MM.1S (cell line): Measurements from ENCODE around the gene RELA.

Experiments
- DNase-seq: peaks from one replicate; pipeline ENCODE4 v3.0.0-alpha.2; 2015
- H2AFZ ChIP-seq: fragments of 300-600 bp; sonication (generic); 2 replicates; pipeline ENCODE4 v1.6.0; 2016; ENCODE audit warnings: antibody characterized with exemption, low read length
- H3F3A ChIP-seq: fragments of 300-600 bp; sonication (generic); 2 replicates; pipeline ENCODE4 v1.6.1; 2016; ENCODE audit warnings: mild to moderate bottlenecking, antibody characterized with exemption, low read length, moderate library complexity, mixed read lengths; ENCODE audit not compliant: insufficient read depth
- H3K27ac ChIP-seq: fragments of 300-600 bp; sonication (generic); 2 replicates; pipeline ENCODE4 v1.5.1; 2016; ENCODE audit warnings: mild to moderate bottlenecking, low read length
- H3K27me3 ChIP-seq: fragments of 300-600 bp; sonication (generic); replicated peaks from 2 replicates; pipeline ENCODE4 v1.6.0; 2016; ENCODE audit warnings: low read length; ENCODE audit not compliant: insufficient read depth
- H3K36me3 ChIP-seq: fragments of 300-600 bp; sonication (generic); replicated peaks from 2 replicates; pipeline ENCODE4 v1.6.1; 2016; ENCODE audit warnings: mild to moderate bottlenecking, low read length, mixed read lengths; ENCODE audit not compliant: insufficient read depth
- H3K4me1 ChIP-seq: fragments of 300-600 bp; sonication (generic); 2 replicates; pipeline ENCODE4 v1.6.1; 2016; ENCODE audit warnings: low read length, mixed read lengths
- H3K4me2 ChIP-seq: fragments of 300-600 bp; sonication (generic); 2 replicates; pipeline ENCODE4 v1.6.0; 2016; ENCODE audit warnings: low read depth, low read length
- H3K4me3 ChIP-seq: fragments of 300-600 bp; sonication (generic); 2 replicates; pipeline ENCODE4 v1.5.1; 2016; ENCODE audit warnings: low read length, mixed read lengths
- H3K79me2 ChIP-seq: fragments of 300-600 bp; sonication (generic); 2 replicates; pipeline ENCODE4 v1.6.1; 2016; ENCODE audit warnings: mixed run types, low read length, mixed read lengths
- H3K9ac ChIP-seq: fragments of 300-600 bp; sonication (generic); 2 replicates; pipeline ENCODE4 v1.6.1; 2016; ENCODE audit warnings: low read length, mixed read lengths
- H3K9me2 ChIP-seq: fragments of 300-600 bp; sonication (generic); replicated peaks from 2 replicates; pipeline ENCODE4 v1.6.1; 2016; ENCODE audit warnings: mild to moderate bottlenecking, low read length, mixed read lengths; ENCODE audit not compliant: insufficient read depth
- H3K9me3 ChIP-seq: fragments of 300-600 bp; sonication (generic); replicated peaks from 2 replicates; pipeline ENCODE4 v1.6.1; 2016; ENCODE audit warnings: mild to moderate bottlenecking, low read length, mixed read lengths; ENCODE audit not compliant: insufficient read depth
- H4K20me1 ChIP-seq: fragments of 300-600 bp; sonication (generic); 2 replicates; pipeline ENCODE4 v1.6.1; 2016; ENCODE audit warnings: mild to moderate bottlenecking, low read length, moderate library complexity, mixed read lengths; ENCODE audit not compliant: insufficient read depth
- CTCF ChIP-seq: fragments of 300-600 bp; sonication (generic); IDR thresholded peaks from 2 replicates; pipeline ENCODE4 v1.5.1; 2016; ENCODE audit warnings: antibody characterized with exemption, low read length, mixed read lengths
- EZH2 ChIP-seq: fragments of 300-600 bp; sonication (generic); optimal IDR thresholded peaks from 2 replicates; pipeline ENCODE3; 2017; ENCODE audit warnings: low read depth, mild to moderate bottlenecking, antibody characterized with exemption, low read length, mixed read lengths
- EZH2phosphoT487 ChIP-seq: fragments of 300-600 bp; sonication (generic); IDR thresholded peaks from 2 replicates; pipeline ENCODE4 v1.6.1; 2018; ENCODE audit warnings: antibody characterized with exemption, low read length

Gene RELA

GRCh38 chr11:65611028-65611757 lies 51.5 kb downstream of the RELA start:
- peaks cover 61% of the 10 kb centered on the region for H3K79me2 ChIP-seq

GRCh38 chr11:65610404-65610803 lies 52.3 kb downstream of the RELA start:
- Histone ChIP-seq H3K4me2 (no peak overlapping the region), H3K4me1 (peaks cover 6% of the 10 kb centered on the region; the same call in 1 of the 2 replicates), H3K79me2 (peaks cover 56% of the 10 kb centered on the region), H4K20me1 (no peaks in the 10 kb centered on the region), H2AFZ (no peak overlapping the region), H3K27ac (no peak overlapping the region), H3K9ac (no peak overlapping the region), H3F3A (0 out of 2 replicates have a peak, but pooled peaks cover 5% of the 10 kb centered on the region), H3K9me3 (no peaks in the 10 kb centered on the region), H3K27me3 (no peaks in the 10 kb centered on the region), H3K36me3 (no peaks in the 10 kb centered on the region), H3K4me3 (no peak overlapping the region), H3K9me2 (no peaks in the 10 kb centered on the region)
- no peak for TF ChIP-seq EZH2phosphoT487
- TF ChIP-seq CTCF: no peak
- TF ChIP-seq EZH2: no peak
- DNase-seq: no peak

More at GRCh38 chr11:65611028-65611757, 51.5 kb downstream of the RELA start:
- no peaks in the 10 kb centered on the region for H3K36me3 ChIP-seq
- DNase-seq: no peak
- no peaks in the 10 kb centered on the region for H3K27me3 ChIP-seq
- peaks cover 6% of the 10 kb centered on the region; the same call in 1 of the 2 replicates for H3K4me1 ChIP-seq
- no peaks in the 10 kb centered on the region for H4K20me1 ChIP-seq
- H3K4me2 ChIP-seq: no peak overlapping the region
- H3K4me3 ChIP-seq: no peak overlapping the region
- no peak overlapping the region for H2AFZ ChIP-seq
- H3K9me2 ChIP-seq: no peaks in the 10 kb centered on the region
- H3K9ac ChIP-seq: no peak overlapping the region
- TF ChIP-seq CTCF: no peak
- TF ChIP-seq EZH2: no peak
- H3K27ac ChIP-seq: no peak overlapping the region
- H3F3A ChIP-seq: 0 out of 2 replicates have a peak, but pooled peaks cover 5% of the 10 kb centered on the region
- no peaks in the 10 kb centered on the region for H3K9me3 ChIP-seq

GRCh38 chr11:65609665-65610064 lies 53.1 kb downstream of the RELA start:
- Histone ChIP-seq H3K4me2 (no peak overlapping the region), H3K36me3 (no peaks in the 10 kb centered on the region), H3K27me3 (no peaks in the 10 kb centered on the region), H3F3A (0 out of 2 replicates have a peak, but pooled peaks cover 5% of the 10 kb centered on the region), H3K4me3 (no peak overlapping the region), H3K79me2 (peaks cover 56% of the 10 kb centered on the region), H3K9me2 (no peaks in the 10 kb centered on the region), H4K20me1 (no peaks in the 10 kb centered on the region), H2AFZ (no peak overlapping the region), H3K9me3 (no peaks in the 10 kb centered on the region), H3K9ac (no peak overlapping the region), H3K4me1 (peaks cover 6% of the 10 kb centered on the region; the same call in 1 of the 2 replicates), H3K27ac (no peak overlapping the region)
- TF ChIP-seq EZH2 (no peak), CTCF (no peak), EZH2phosphoT487 (no peak)
- no peak for DNase-seq
